Sigmoid colon (tissue), 7 donors: ENCODE data around the gene OSCP1. TPM values are rescaled to one million over a fixed set of nuclear protein-coding genes. Genes with fewer than 3 reads are reported as not detected.

Experiments
- DNase-seq: peaks from one replicate; pipeline ENCODE4 v3.0.0-alpha.2; 2019
- H3K27ac ChIP-seq, 4 donors: fragments of 200-600 bp; sonication (generic); one replicate each; pipeline ENCODE4 v1.5.1; 2016 to 2019; ENCODE audit warnings: mild to moderate bottlenecking in 1 of 4
- H3K27me3 ChIP-seq, 3 donors: fragments of 200-600 bp; sonication (generic); one replicate each; pipeline ENCODE4 v1.5.1; 2019; ENCODE audit warnings: mild to moderate bottlenecking in 1 of 3
- H3K36me3 ChIP-seq, 4 donors: fragments of 200-600 bp; sonication (generic); one replicate each; pipeline ENCODE4 v1.5.1; 2016 to 2019
- H3K4me1 ChIP-seq, 4 donors: fragments of 200-600 bp; sonication (generic); one replicate each; pipeline ENCODE4 v1.5.1; 2017 to 2019
- H3K4me3 ChIP-seq, 4 donors: fragments of 200-600 bp; sonication (generic); one replicate each; pipeline ENCODE4 v1.5.1; 2017 to 2019; ENCODE audit warnings: mild to moderate bottlenecking in 2 of 4, moderate library complexity in 1 of 4
- H3K9me3 ChIP-seq, 4 donors: fragments of 200-600 bp in 3 of 4; sonication (generic) in 3 of 4; one replicate each; pipeline versions ENCODE4 v1.5.1 to v1.6.1; 2013 to 2019
- CTCF ChIP-seq, 4 experiments: fragments of 450-650 bp in 3 of 4; fragments of 200-600 bp in 1 of 4; IDR thresholded peaks; one replicate each; pipeline ENCODE4 v1.5.1; 2016 to 2019; ENCODE audit warnings: antibody characterized with exemption in 4 of 4, mild to moderate bottlenecking in 3 of 4, moderate library complexity in 2 of 4
- EP300 ChIP-seq, 4 donors: sonication (generic); formaldehyde crosslinking; IDR thresholded peaks; one replicate each; pipeline ENCODE4 v1.6.1; 2017; ENCODE audit warnings: antibody characterized with exemption in 4 of 4
- POLR2A ChIP-seq, 2 donors: fragments of 450-650 bp; IDR thresholded peaks; one replicate each; pipeline ENCODE4 v1.6.1; 2016; ENCODE audit warnings: antibody characterized with exemption in 2 of 2, mild to moderate bottlenecking in 2 of 2, moderate library complexity in 2 of 2
- POLR2AphosphoS5 ChIP-seq, 4 donors: sonication (generic); formaldehyde crosslinking; IDR thresholded peaks; one replicate each; pipeline ENCODE4 v1.6.1; 2017; ENCODE audit warnings: antibody characterized with exemption in 4 of 4
- WGBS, 2 donors: extraction: QIAGEN DNeasy Blood & Tissue Kit; methylation state at CpG; one replicate each; pipeline ENCODE4 v1.1.7; 2013; 5-methylcytosine and 5-hydroxymethylcytosine counted together
- intact Hi-C: fragments of 100-400 bp; cut with DNase I; formaldehyde crosslinking; loops from one replicate; pipeline ENCODE4 v1.15.1; 2023
- polyA plus RNA-seq, 3 donors: library from polyadenylated mRNA; stranded (reverse); fragments of 200-250 nt; gene quantifications; one replicate each; pipeline ENCODE4 v1.2.3, GENCODE V29; 2013
- total RNA-seq, 4 donors: library from RNA; depleted of rRNA; stranded (reverse); fragments of >200 nt; gene quantifications; one replicate each; pipeline ENCODE4 v1.1.0, GENCODE V29; 2016
- donor health status: healthy with polysubstance abuse.
- donor health status: Bipolar disorder and iron deficiency.
- donor health status: healthy.

OSCP1 gene
- total and polyA plus RNA-seq, 7 donors, result 1.8 to 15.3 (median 10.3) TPM; not detected in 1

- 92 to 96% methylated on average over 4 of the region's 4 CpGs for WGBS, 2 donors
- H3K27me3 ChIP-seq, result no peaks in the 10 kb centered on the region
- H3K9me3 ChIP-seq, result no peaks in the 10 kb centered on the region
- H3K4me1 ChIP-seq, result peaks cover 0 to 25% (median 20%) of the 10 kb centered on the region in 4 donors
- no peak for TF ChIP-seq POLR2A (IDR thresholded peaks at IDR 0.05)
- TF ChIP-seq EP300 (IDR thresholded peaks at IDR 0.05), result no peak
- no peak for TF ChIP-seq POLR2AphosphoS5 (IDR thresholded peaks at IDR 0.05)
- TF ChIP-seq CTCF (IDR thresholded peaks at IDR 0.05), result no peak
- H3K36me3 ChIP-seq, result peaks cover 0 to 3% (median 0%) of the 10 kb centered on the region in 4 donors
- intact Hi-C loops, result no loop called here
- H3K4me3 ChIP-seq, result no peak overlapping the region
- no peak for DNase-seq
- no peak overlapping the region for H3K27ac ChIP-seq
These were observed 16.8 kb upstream of the OSCP1 start for GRCh38 chr1:36467027-36467410.

- WGBS, 2 donors, result 93% methylated on average over 12 of the region's 12 CpGs
- H3K4me3 ChIP-seq, result no peak overlapping the region
- peaks cover 0 to 25% (median 20%) of the 10 kb centered on the region in 4 donors for H3K4me1 ChIP-seq
- H3K9me3 ChIP-seq, result no peaks in the 10 kb centered on the region
- TF ChIP-seq POLR2AphosphoS5 (IDR thresholded peaks at IDR 0.05), result no peak
- no peak for TF ChIP-seq POLR2A (IDR thresholded peaks at IDR 0.05)
- no peak for TF ChIP-seq EP300 (IDR thresholded peaks at IDR 0.05)
- TF ChIP-seq CTCF (IDR thresholded peaks at IDR 0.05), result no peak
- intact Hi-C loops, result no loop called here
- H3K36me3 ChIP-seq, result peaks cover 0 to 9% (median under 1%) of the 10 kb centered on the region in 4 donors
- no peaks in the 10 kb centered on the region for H3K27me3 ChIP-seq
- no peak overlapping the region for H3K27ac ChIP-seq
- no peak for DNase-seq
These were observed 16.2 kb upstream of the OSCP1 start for GRCh38 chr1:36466370-36467026.

- H3K36me3 ChIP-seq, result peaks cover under 1 to 15% (median 6%) of the 10 kb centered on the region in 4 donors
- WGBS, 2 donors, result 77 to 79% methylated on average over 4 of the region's 4 CpGs
- intact Hi-C loops, result no loop called here
- H3K4me1 ChIP-seq, result peaks cover 0 to 25% (median 20%) of the 10 kb centered on the region in 4 donors
- no peak overlapping the region for H3K27ac ChIP-seq
- no peak for DNase-seq
- no peaks in the 10 kb centered on the region for H3K27me3 ChIP-seq
- TF ChIP-seq EP300 (IDR thresholded peaks at IDR 0.05), result no peak
- TF ChIP-seq POLR2A (IDR thresholded peaks at IDR 0.05), result no peak
- TF ChIP-seq POLR2AphosphoS5 (IDR thresholded peaks at IDR 0.05), result no peak
- TF ChIP-seq CTCF (IDR thresholded peaks at IDR 0.05), result no peak
- no peak overlapping the region for H3K4me3 ChIP-seq
- no peaks in the 10 kb centered on the region for H3K9me3 ChIP-seq
These were observed 15.6 kb upstream of the OSCP1 start for GRCh38 chr1:36465731-36466369.

- DNase-seq, result no peak
- Histone ChIP-seq H3K4me1 (peaks cover 0 to 25% (median 20%) of the 10 kb centered on the region in 4 donors), H3K27ac (peak overlapping the region; percentile 89 to 95 (median 92)), H3K4me3 (peak overlapping the region; percentile 61 to 85 (median 78)), H3K9me3 (no peaks in the 10 kb centered on the region), H3K27me3 (no peaks in the 10 kb centered on the region), H3K36me3 (peaks cover 4 to 26% (median 15%) of the 10 kb centered on the region in 4 donors)
- WGBS, 2 donors, result 24 to 31% methylated on average over 13 of the region's 13 CpGs
- intact Hi-C loops, result no loop called here
- no peak for TF ChIP-seq POLR2A (IDR thresholded peaks at IDR 0.05)
- no peak for TF ChIP-seq EP300 (IDR thresholded peaks at IDR 0.05)
- no peak for TF ChIP-seq CTCF (IDR thresholded peaks at IDR 0.05)
- TF ChIP-seq POLR2AphosphoS5 (IDR thresholded peaks at IDR 0.05), result no peak
These were observed 14.5 kb upstream of the OSCP1 start for GRCh38 chr1:36464605-36465393.
